Measurements from ENCODE around the gene NRTN.
"Not testable (repeated sequence)": the region's sequence is repeated elsewhere in the genome, so short reads cannot be mapped to it uniquely, and the experiment has no call there.

NRTN gene

GRCh38 chr19:5867201-5868136, 62.6 kb downstream of the NRTN start:
- DNase-seq (ENCODE audit: low read depth), result no peak

GRCh38 chr19:5870986-5871394, 66.1 kb downstream of the NRTN start:
- DNase-seq (ENCODE audit: low read depth), result no peak

- no peak for DNase-seq (ENCODE audit: low read depth)
Observed at GRCh38 chr19:5873617-5874199, 68.8 kb downstream of the NRTN start.

- not testable (repeated sequence) for DNase-seq (ENCODE audit: low read depth)
Observed at GRCh38 chr19:5874496-5874895, 69.6 kb downstream of the NRTN start.

GRCh38 chr19:5877427-5877826, 72.6 kb downstream of the NRTN start:
- DNase-seq (ENCODE audit: low read depth), result no peak

GRCh38 chr19:5877882-5878281, 73.0 kb downstream of the NRTN start:
- no peak for DNase-seq (ENCODE audit: low read depth)

Measured in stromal cell of bone marrow (primary cell).